ENCODE measurements around the gene LGALS12. TPM values are rescaled to one million over a fixed set of nuclear protein-coding genes. Genes with fewer than 3 reads are reported as not detected.

The LGALS12 gene
- total and polyA plus RNA-seq, 4 donors: 0.84 to 1.2 TPM; not detected in 2

Other genes starting within 250 kb of the LGALS12 start
- not detected for gene SLC22A9, start 136.3 kb upstream of the LGALS12 start, total RNA-seq
- not detected for gene SLC22A9, start 136.3 kb upstream of the LGALS12 start, polyA plus RNA-seq
- 1 to 10 TPM in 1 of 2 donors, under 1 TPM in 1; 0.88 to 1.6 TPM for gene PLAAT5, start 14.9 kb upstream of the LGALS12 start, total RNA-seq
- gene PLAAT5, start 14.9 kb upstream of the LGALS12 start, polyA plus RNA-seq: under 1 TPM in 1 of 2 donors, not detected in 1; 0.38 TPM
- 10 to 100 TPM; 12.4 to 39.8 TPM for gene PLAAT4, start 30.7 kb downstream of the LGALS12 start, total RNA-seq
- 10 to 100 TPM; 33.1 to 54.3 TPM for gene PLAAT4, start 30.7 kb downstream of the LGALS12 start, polyA plus RNA-seq
- gene PLAAT2, start 57.3 kb downstream of the LGALS12 start, total RNA-seq: not detected
- gene PLAAT2, start 57.3 kb downstream of the LGALS12 start, polyA plus RNA-seq: 10 to 100 TPM in 1 of 2 donors, under 1 TPM in 1; 0.82 to 30.3 TPM
- gene PLAAT3, start 108.3 kb downstream of the LGALS12 start, total RNA-seq: 10 to 100 TPM; 52.5 to 62.6 TPM
- 10 to 100 TPM; 47.2 to 69.5 TPM for gene PLAAT3, start 108.3 kb downstream of the LGALS12 start, polyA plus RNA-seq
- gene ATL3, start 165.3 kb downstream of the LGALS12 start, total RNA-seq: 100 to 1,000 TPM; 147 to 220 TPM
- gene ATL3, start 165.3 kb downstream of the LGALS12 start, polyA plus RNA-seq: 10 to 100 TPM; 27.5 to 42.4 TPM
- 10 to 100 TPM; 72.3 to 89.4 TPM for gene RTN3, start 175.4 kb downstream of the LGALS12 start, total RNA-seq
- gene RTN3, start 175.4 kb downstream of the LGALS12 start, polyA plus RNA-seq: 10 to 100 TPM; 42.4 to 80.9 TPM

All from aorta (tissue), 4 donors.